Measurements from ENCODE around the gene PTPRG.

PTPRG gene

DNA sequence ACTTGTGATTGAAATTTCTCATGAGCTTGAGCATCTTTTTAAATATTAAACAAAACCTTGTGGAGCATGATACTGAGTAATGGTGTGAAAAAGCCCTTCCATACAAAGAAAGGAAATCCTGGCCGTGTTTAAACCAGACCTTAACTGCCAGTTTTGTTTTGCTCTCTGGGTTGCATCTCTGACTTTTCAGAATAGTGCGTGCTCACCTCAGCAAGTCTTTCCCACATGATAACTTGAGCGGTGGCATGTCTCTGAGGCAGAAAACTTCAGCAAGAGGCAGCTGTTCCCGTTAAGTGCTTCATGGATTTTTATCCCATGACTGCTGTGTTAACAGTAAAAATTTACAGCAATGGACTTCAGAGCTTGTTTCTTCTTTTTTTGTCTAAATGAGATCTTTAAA lies 418.7 kb downstream of the PTPRG start:
- no peak for TF ChIP-seq POLR2AphosphoS5 (IDR thresholded peaks at IDR 0.05; ENCODE audit: low read depth, low read length)
- no peak for TF ChIP-seq SIN3A (IDR thresholded peaks at IDR 0.05; ENCODE audit: borderline replicate concordance, insufficient read depth, low read length)
- no peak for TF ChIP-seq TAF1 (IDR thresholded peaks at IDR 0.05; ENCODE audit: borderline replicate concordance, insufficient read depth, low read length)
- TF ChIP-seq FOXP2 (optimal IDR thresholded peaks at IDR 0.05; ENCODE audit: borderline replicate concordance, extremely low read depth, extremely low read length, insufficient read depth) = no peak
- TF ChIP-seq, protein P1, sequence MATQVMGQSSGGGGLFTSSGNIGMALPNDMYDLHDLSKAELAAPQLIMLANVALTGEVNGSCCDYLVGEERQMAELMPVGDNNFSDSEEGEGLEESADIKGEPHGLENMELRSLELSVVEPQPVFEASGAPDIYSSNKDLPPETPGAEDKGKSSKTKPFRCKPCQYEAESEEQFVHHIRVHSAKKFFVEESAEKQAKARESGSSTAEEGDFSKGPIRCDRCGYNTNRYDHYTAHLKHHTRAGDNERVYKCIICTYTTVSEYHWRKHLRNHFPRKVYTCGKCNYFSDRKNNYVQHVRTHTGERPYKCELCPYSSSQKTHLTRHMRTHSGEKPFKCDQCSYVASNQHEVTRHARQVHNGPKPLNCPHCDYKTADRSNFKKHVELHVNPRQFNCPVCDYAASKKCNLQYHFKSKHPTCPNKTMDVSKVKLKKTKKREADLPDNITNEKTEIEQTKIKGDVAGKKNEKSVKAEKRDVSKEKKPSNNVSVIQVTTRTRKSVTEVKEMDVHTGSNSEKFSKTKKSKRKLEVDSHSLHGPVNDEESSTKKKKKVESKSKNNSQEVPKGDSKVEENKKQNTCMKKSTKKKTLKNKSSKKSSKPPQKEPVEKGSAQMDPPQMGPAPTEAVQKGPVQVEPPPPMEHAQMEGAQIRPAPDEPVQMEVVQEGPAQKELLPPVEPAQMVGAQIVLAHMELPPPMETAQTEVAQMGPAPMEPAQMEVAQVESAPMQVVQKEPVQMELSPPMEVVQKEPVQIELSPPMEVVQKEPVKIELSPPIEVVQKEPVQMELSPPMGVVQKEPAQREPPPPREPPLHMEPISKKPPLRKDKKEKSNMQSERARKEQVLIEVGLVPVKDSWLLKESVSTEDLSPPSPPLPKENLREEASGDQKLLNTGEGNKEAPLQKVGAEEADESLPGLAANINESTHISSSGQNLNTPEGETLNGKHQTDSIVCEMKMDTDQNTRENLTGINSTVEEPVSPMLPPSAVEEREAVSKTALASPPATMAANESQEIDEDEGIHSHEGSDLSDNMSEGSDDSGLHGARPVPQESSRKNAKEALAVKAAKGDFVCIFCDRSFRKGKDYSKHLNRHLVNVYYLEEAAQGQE (IDR thresholded peaks at IDR 0.05; ENCODE audit: insufficient read depth in 1 of 2, low read depth in 2 of 2, low read length in 2 of 2) = no peak

DNA sequence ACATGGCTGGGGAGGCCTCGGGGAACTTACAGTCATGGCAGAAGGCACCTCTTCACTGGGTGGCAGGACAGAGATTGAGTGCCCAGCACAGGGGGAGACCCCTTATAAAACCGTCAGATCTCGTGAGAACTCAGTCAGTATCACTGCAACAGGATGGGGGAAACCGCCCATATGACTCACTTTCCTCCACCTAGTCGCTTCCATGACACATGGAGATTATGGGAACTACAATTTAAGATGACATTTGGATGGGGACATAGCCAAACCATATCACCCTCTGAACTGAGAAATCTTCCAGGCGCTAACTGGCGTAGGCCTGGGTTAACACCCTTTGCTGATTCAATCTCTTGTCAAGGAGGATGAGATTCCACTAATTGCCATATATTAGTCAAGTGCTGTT lies 419.7 kb downstream of the PTPRG start:
- TF ChIP-seq, protein P1 (IDR thresholded peaks at IDR 0.05; ENCODE audit: insufficient read depth in 1 of 2, low read depth in 2 of 2, low read length in 2 of 2) = no peak
- no peak for TF ChIP-seq SIN3A (IDR thresholded peaks at IDR 0.05; ENCODE audit: borderline replicate concordance, insufficient read depth, low read length)

DNA sequence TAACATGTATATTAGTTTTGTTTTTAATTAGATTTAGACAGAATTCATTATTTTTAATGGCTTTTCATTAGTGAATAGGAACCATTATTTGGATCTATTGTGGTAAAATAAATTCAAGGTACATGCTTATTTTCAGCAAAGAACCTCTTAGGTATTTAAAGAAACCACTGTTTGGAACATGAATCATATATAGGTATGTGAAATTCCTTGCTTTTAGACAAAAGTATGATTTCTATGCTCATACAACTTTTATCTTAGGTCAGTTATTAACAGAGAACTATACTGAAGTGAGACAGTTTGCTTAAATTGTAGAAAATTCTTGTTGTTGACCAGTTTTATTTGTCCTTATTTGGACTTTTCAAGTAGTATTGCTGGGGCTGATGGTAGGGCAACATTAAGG lies 422.1 kb downstream of the PTPRG start:
- TF ChIP-seq FOXP2 (optimal IDR thresholded peaks at IDR 0.05; ENCODE audit: borderline replicate concordance, extremely low read depth, extremely low read length, insufficient read depth) (no peak), SIN3A (IDR thresholded peaks at IDR 0.05; ENCODE audit: borderline replicate concordance, insufficient read depth, low read length) (no peak), POLR2AphosphoS5 (IDR thresholded peaks at IDR 0.05; ENCODE audit: low read depth, low read length) (no peak), TAF1 (IDR thresholded peaks at IDR 0.05; ENCODE audit: borderline replicate concordance, insufficient read depth, low read length) (no peak)
- TF ChIP-seq, protein P1 (IDR thresholded peaks at IDR 0.05; ENCODE audit: insufficient read depth in 1 of 2, low read depth in 2 of 2, low read length in 2 of 2) = no peak

DNA sequence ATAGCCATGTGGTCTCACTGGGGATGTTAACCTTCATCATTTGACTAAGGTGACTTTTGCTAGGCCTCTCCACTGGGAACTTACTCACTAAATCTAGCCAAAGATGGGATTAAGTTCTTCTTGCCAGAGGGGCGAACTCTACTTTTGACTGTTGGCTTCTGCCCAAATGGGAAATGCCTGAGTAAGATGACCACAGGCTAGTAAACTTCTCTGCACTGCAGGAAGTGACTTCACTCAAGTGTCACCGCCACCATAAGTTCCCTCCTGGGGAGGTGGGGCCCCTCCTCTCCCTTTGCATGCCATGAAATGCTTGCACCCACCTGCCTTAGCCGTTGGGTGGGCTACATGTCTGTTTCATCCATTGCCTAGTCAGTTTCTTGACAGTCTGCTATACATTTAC lies 423.6 kb downstream of the PTPRG start:
- no peak for TF ChIP-seq SIN3A (IDR thresholded peaks at IDR 0.05; ENCODE audit: borderline replicate concordance, insufficient read depth, low read length)
- TF ChIP-seq TAF1 (IDR thresholded peaks at IDR 0.05; ENCODE audit: borderline replicate concordance, insufficient read depth, low read length) = no peak
- TF ChIP-seq FOXP2 (optimal IDR thresholded peaks at IDR 0.05; ENCODE audit: borderline replicate concordance, extremely low read depth, extremely low read length, insufficient read depth) = no peak

DNA sequence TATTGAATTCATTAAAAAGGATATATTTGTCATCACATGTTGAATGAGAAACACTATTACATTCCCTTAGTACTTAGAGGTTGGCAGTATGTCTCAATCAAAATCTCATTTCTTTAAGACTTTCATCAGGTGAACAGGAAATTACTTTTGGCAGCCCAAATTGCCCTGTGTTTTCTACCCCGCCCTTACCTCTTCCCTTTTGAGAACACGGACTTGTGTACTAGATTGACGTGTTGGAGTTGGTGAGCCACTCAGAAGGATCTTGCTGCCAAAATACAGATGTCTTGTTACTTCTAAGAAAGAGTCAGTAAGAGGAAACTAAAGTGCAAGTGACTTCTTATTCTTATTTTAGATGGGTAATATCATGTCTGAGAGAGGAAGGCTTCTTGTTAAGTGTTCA lies 425.1 kb downstream of the PTPRG start:
- no peak for TF ChIP-seq POLR2AphosphoS5 (IDR thresholded peaks at IDR 0.05; ENCODE audit: low read depth, low read length)

DNA sequence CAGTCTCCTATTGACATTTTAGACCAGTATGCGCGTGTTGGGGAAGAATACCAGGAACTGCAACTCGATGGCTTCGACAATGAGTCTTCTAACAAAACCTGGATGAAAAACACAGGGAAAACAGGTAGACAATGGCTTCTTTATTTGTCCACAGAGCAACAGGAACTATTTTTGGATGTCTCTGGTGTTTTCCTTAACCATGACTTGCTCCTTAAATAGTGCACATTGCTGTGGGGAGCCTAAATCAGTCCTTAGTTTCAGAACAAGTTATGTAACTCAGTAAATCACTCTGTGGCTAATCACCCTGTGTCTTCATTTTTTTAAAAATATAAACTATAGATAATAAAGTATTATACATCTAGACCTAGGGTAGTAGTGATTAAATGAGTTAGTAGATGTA lies 428.3 kb downstream of the PTPRG start:
- TF ChIP-seq POLR2AphosphoS5 (IDR thresholded peaks at IDR 0.05; ENCODE audit: low read depth, low read length) (no peak), SIN3A (IDR thresholded peaks at IDR 0.05; ENCODE audit: borderline replicate concordance, insufficient read depth, low read length) (no peak), TAF1 (IDR thresholded peaks at IDR 0.05; ENCODE audit: borderline replicate concordance, insufficient read depth, low read length) (no peak), FOXP2 (optimal IDR thresholded peaks at IDR 0.05; ENCODE audit: borderline replicate concordance, extremely low read depth, extremely low read length, insufficient read depth) (no peak)
- TF ChIP-seq, protein P1 (IDR thresholded peaks at IDR 0.05; ENCODE audit: insufficient read depth in 1 of 2, low read depth in 2 of 2, low read length in 2 of 2) = no peak

All from PFSK-1 (cell line).